Measurements from ENCODE around the gene GALNT9. TPM values are rescaled to one million over a fixed set of nuclear protein-coding genes. Genes with fewer than 3 reads are reported as not detected.

GALNT9 gene
- polyA plus RNA-seq, 2 of the 4 experiments (the other 2 are of a cell fraction) = 0.66 to 2.8 TPM

DNA sequence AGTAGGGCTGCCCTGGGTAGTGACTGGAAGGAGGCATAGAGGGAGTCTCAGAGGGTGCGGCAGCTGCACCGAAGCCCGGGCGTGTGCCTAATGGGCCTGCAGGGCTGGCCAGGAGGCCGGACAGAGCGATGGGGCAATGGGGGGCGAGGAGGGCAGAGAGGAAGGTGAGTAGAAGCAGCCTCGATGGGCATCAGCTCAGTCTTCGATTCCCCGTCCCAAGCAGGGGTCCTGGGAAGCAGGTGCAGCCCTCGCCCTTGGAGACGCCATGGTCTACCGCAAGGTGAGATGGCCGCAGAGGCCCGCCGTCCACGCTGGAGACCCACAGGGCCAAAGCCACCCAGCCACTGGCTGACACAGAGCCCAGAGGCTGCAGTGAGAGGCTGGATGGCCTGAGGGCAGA, 70.8 kb downstream of the GALNT9 start:
- ChIA-PET POLR2A (no interaction called here), CTCF (interaction anchor here (0.9 kb wide), 1 partner anchor 11 kb away, joined by 3 read pairs; no protein-coding TSS in a partner anchor)
- 85% methylated on average over 17 of the region's 17 CpGs for WGBS (ENCODE audit: missing lambda C conversion rate)
- Histone ChIP-seq H3K4me1 (no peaks in the 10 kb centered on the region), H3K4me2 (no peak overlapping the region), H3K9me3 (no peaks in the 10 kb centered on the region), H3K27ac (no peak overlapping the region), H3K4me3 (no peak overlapping the region)
- FAIRE-seq (no peak), DNase-seq (ENCODE audit: low read depth in 1 of 2, low spot score in 1 of 2) (no peak), ATAC-seq (no peak)
- TF ChIP-seq, protein P1, sequence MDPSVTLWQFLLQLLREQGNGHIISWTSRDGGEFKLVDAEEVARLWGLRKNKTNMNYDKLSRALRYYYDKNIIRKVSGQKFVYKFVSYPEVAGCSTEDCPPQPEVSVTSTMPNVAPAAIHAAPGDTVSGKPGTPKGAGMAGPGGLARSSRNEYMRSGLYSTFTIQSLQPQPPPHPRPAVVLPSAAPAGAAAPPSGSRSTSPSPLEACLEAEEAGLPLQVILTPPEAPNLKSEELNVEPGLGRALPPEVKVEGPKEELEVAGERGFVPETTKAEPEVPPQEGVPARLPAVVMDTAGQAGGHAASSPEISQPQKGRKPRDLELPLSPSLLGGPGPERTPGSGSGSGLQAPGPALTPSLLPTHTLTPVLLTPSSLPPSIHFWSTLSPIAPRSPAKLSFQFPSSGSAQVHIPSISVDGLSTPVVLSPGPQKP (IDR thresholded peaks at IDR 0.05; ENCODE audit: low read depth, low read length) = no peak
- TF ChIP-seq NR3C1 (IDR thresholded peaks at IDR 0.05) = no peak
- no peak for TF ChIP-seq RNF2 (IDR thresholded peaks at IDR 0.05; ENCODE audit: borderline replicate concordance, low read depth)
- no peak for TF ChIP-seq CHD4 (IDR thresholded peaks at IDR 0.05; ENCODE audit: borderline replicate concordance)
- TF ChIP-seq SREBF2 (IDR thresholded peaks at IDR 0.05) = no peak
- TF ChIP-seq CHD2 (IDR thresholded peaks at IDR 0.05; ENCODE audit: low read length, partially characterized antibody) = no peak

DNA sequence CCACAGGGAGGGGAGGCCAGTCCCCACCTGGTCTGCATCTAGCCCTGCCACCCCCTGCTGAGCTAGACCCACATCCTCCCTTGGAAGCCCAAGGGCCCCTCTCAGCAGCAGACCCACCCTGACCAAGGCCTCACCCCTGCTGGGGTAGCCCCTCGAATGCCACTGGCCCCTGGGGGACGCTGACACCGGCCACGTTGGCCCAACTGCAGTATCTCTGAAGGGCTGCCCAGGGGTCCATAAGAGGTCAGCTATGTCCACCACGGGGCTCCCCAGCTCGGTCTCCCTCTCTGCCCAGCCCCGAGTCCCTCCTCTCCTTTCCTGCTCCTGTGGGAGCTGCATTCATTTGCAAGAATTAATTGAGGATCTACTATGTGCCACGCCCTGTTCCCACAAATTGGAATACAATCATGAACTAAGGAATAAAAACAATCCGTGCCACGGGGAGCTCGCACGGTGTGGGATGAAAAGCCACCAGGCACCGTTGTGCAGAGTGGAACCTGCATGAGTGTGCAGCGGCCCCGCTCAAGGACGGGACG, 71.4 kb downstream of the GALNT9 start:
- TF ChIP-seq HEYL (CRISPR knock-in tag; IDR thresholded peaks at IDR 0.05) (no peak), KDM1A (IDR thresholded peaks at IDR 0.05; ENCODE audit: low read depth) (no peak), MYC (IDR thresholded peaks at IDR 0.05; ENCODE audit: borderline replicate concordance, low read length) (no peak), ZC3H11A (IDR thresholded peaks at IDR 0.05) (no peak), RARB (CRISPR knock-in tag; IDR thresholded peaks at IDR 0.05) (no peak), HDAC2 (IDR thresholded peaks at IDR 0.05) (no peak), PHF8 (IDR thresholded peaks at IDR 0.05; ENCODE audit: borderline replicate concordance, low read depth) (no peak), RNF2 (IDR thresholded peaks at IDR 0.05; ENCODE audit: borderline replicate concordance, low read depth) (no peak), FOSL2 (IDR thresholded peaks at IDR 0.05) (no peak), FOSL2 (CRISPR knock-in tag; IDR thresholded peaks at IDR 0.05) (no peak), CBX2 (IDR thresholded peaks at IDR 0.05; ENCODE audit: borderline replicate concordance, low read depth) (no peak), KDM5A (IDR thresholded peaks at IDR 0.05) (no peak)
- no peak overlapping the region for H3K27ac ChIP-seq

DNA sequence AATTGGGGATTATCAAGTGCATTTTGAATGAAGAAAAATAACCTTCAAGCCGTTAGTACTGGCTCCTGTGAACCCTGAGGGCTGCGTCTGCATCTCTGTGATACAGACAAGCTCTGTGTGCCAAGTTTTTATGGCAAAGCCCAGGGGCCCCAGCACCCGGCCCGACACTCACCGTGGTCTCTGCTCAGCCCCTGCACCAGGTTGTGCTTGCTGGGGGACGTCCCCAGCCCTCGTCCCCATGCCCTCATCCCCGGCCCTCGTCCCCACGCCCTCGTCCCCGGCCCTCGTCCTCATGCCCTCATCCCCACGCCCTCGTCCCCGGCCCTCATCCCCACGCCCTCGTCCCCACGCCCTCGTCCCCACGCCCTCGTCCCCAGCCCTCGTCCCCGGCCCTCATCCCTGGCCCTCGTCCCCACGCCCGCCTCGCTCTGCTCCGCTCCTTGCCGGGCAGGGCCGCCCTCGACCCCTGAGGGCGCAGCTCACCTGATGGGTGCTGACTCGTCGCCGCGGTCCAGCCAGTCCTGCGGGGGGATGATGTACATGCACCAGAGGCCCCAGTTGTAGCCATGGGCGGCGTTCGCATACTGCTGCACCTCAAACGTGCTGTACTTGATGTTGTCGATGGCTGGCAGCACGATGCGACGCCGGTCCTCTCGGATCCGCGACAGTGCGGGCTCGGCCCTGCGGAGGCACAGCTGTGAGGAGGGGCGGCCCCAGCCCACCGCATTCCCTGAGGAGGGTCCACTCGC, 72.0 kb downstream of the GALNT9 start:
- no peak for ATAC-seq
- no peak overlapping the region for H3K27ac ChIP-seq
- H3K4me3 ChIP-seq = no peak overlapping the region
- H3K9me3 ChIP-seq = no peaks in the 10 kb centered on the region
- WGBS (ENCODE audit: missing lambda C conversion rate) = 74% methylated on average over 40 of the region's 56 CpGs
- no peak for FAIRE-seq
- TF ChIP-seq HOXB13 (CRISPR knock-in tag; IDR thresholded peaks at IDR 0.05; ENCODE audit: low read depth) (no peak), CBX2 (IDR thresholded peaks at IDR 0.05; ENCODE audit: borderline replicate concordance, low read depth) (no peak), CHD2 (IDR thresholded peaks at IDR 0.05; ENCODE audit: low read length, partially characterized antibody) (no peak), TP53 (CRISPR knock-in tag; IDR thresholded peaks at IDR 0.05) (no peak), FOSB (CRISPR knock-in tag; IDR thresholded peaks at IDR 0.05) (no peak), HEYL (CRISPR knock-in tag; IDR thresholded peaks at IDR 0.05) (no peak), FOSL2 (IDR thresholded peaks at IDR 0.05) (no peak), FOSL2 (CRISPR knock-in tag; IDR thresholded peaks at IDR 0.05) (no peak), GATA3 (IDR thresholded peaks at IDR 0.05; ENCODE audit: borderline replicate concordance) (no peak), PHF8 (IDR thresholded peaks at IDR 0.05; ENCODE audit: borderline replicate concordance, low read depth) (no peak), MAFK (IDR thresholded peaks at IDR 0.05; ENCODE audit: partially characterized antibody) (no peak), BHLHE40 (IDR thresholded peaks at IDR 0.05; ENCODE audit: low read depth, low read length) (no peak), RAD21 (conservative IDR thresholded peaks at IDR 0.05 in 1 of 2, IDR thresholded peaks at IDR 0.05 in 1 of 2) (no peak), ZFP36 (IDR thresholded peaks at IDR 0.05; ENCODE audit: borderline replicate concordance, partially characterized antibody) (no peak), HOXB5 (CRISPR knock-in tag; IDR thresholded peaks at IDR 0.05) (no peak), HOXA7 (CRISPR knock-in tag; IDR thresholded peaks at IDR 0.05) (no peak)
- TF ChIP-seq, protein P2, sequence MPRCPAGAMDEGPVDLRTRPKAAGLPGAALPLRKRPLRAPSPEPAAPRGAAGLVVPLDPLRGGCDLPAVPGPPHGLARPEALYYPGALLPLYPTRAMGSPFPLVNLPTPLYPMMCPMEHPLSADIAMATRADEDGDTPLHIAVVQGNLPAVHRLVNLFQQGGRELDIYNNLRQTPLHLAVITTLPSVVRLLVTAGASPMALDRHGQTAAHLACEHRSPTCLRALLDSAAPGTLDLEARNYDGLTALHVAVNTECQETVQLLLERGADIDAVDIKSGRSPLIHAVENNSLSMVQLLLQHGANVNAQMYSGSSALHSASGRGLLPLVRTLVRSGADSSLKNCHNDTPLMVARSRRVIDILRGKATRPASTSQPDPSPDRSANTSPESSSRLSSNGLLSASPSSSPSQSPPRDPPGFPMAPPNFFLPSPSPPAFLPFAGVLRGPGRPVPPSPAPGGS (IDR thresholded peaks at IDR 0.05) = no peak
- TF ChIP-seq, protein P3, sequence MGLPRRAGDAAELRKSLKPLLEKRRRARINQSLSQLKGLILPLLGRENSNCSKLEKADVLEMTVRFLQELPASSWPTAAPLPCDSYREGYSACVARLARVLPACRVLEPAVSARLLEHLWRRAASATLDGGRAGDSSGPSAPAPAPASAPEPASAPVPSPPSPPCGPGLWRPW (IDR thresholded peaks at IDR 0.05) = no peak
- TF ChIP-seq, protein P4, sequence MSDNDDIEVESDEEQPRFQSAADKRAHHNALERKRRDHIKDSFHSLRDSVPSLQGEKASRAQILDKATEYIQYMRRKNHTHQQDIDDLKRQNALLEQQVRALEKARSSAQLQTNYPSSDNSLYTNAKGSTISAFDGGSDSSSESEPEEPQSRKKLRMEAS (IDR thresholded peaks at IDR 0.05) = no peak
- no peaks in the 10 kb centered on the region for H3K4me1 ChIP-seq
- CTCF ChIA-PET = no interaction called here
- POLR2A ChIA-PET = no interaction called here
- H3K4me2 ChIP-seq = no peak overlapping the region
- no peak for DNase-seq (ENCODE audit: low read depth in 1 of 2, low spot score in 1 of 2)

More for the DNA sequence above, 71.4 kb downstream of the GALNT9 start:
- POLR2A ChIA-PET = no interaction called here
- FAIRE-seq = no peak
- DNase-seq (ENCODE audit: low read depth in 1 of 2, low spot score in 1 of 2) = no peak
- WGBS (ENCODE audit: missing lambda C conversion rate) = 68% methylated on average over 17 of the region's 17 CpGs
- CTCF ChIA-PET = no interaction called here
- no peak overlapping the region for H3K4me3 ChIP-seq
- H3K4me1 ChIP-seq = no peaks in the 10 kb centered on the region
- no peaks in the 10 kb centered on the region for H3K9me3 ChIP-seq
- no peak overlapping the region for H3K4me2 ChIP-seq
- ATAC-seq = no peak

All from A549 (cell line).